Uterus (tissue), 2 donors: ENCODE measurements around the gene DDX59.

Experiments used
- POLR2A ChIP-seq, 2 donors: fragments of 450-650 bp; IDR thresholded peaks; one replicate each; pipeline ENCODE4 v1.6.1; 2016; ENCODE audit warnings: antibody characterized with exemption in 2 of 2, mild to moderate bottlenecking in 1 of 2, moderate library complexity in 1 of 2
- TF ChIP-seq, protein P1 (sequence below), 4 experiments: fragments of 200-600 bp in 2 of 4; fragments of 450-650 bp in 2 of 4; sonication (generic) in 2 of 4; IDR thresholded peaks; one replicate each; pipeline ENCODE4 v1.5.1; 2016 to 2019; ENCODE audit warnings: antibody characterized with exemption in 4 of 4, mild to moderate bottlenecking in 2 of 4, moderate library complexity in 1 of 4

DNA sequence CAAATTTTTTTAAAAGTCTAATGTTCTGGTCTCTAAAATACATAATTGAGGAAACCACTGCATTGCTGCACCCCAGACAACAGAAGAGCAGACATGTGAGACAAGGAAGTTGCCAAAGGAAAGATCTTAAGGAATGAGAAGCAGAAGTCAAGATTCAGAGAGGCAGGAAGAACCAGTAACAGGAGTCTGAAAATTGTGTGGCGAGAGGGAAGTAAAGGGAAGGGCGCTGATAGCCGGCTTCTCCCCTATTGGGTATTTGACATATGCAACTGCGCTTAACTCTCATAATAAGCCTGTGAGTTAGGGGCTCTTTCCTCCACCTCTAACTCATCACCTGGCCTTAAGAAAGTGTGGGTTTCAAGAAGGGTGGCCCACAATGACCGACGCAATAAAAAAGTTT is 27.2 kb downstream of the DDX59 start:
- TF ChIP-seq, protein P1, sequence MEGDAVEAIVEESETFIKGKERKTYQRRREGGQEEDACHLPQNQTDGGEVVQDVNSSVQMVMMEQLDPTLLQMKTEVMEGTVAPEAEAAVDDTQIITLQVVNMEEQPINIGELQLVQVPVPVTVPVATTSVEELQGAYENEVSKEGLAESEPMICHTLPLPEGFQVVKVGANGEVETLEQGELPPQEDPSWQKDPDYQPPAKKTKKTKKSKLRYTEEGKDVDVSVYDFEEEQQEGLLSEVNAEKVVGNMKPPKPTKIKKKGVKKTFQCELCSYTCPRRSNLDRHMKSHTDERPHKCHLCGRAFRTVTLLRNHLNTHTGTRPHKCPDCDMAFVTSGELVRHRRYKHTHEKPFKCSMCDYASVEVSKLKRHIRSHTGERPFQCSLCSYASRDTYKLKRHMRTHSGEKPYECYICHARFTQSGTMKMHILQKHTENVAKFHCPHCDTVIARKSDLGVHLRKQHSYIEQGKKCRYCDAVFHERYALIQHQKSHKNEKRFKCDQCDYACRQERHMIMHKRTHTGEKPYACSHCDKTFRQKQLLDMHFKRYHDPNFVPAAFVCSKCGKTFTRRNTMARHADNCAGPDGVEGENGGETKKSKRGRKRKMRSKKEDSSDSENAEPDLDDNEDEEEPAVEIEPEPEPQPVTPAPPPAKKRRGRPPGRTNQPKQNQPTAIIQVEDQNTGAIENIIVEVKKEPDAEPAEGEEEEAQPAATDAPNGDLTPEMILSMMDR (IDR thresholded peaks at IDR 0.05), result no peak
- no peak for TF ChIP-seq POLR2A (IDR thresholded peaks at IDR 0.05)
